Cardiac muscle cell (in vitro differentiated cells and primary cell): Measurements from ENCODE around the gene KRTAP5-2. TPM values are rescaled to one million over a fixed set of nuclear protein-coding genes. Genes with fewer than 3 reads are reported as not detected.
"Not testable (repeated sequence)": the region's sequence is repeated elsewhere in the genome, so short reads cannot be mapped to it uniquely, and the experiment has no call there.

Source experiments
- DNase-seq, 2 donors: peaks; one replicate each; pipeline versions ENCODE4 v3.0.0 to v3.0.0-alpha.2; 2010 to 2017; ENCODE audit warnings: low read depth in 1 of 2, low spot score in 1 of 2
- H3K27ac ChIP-seq: fragments of 200-600 bp; sonication (generic); 2 replicates; pipeline ENCODE4 v1.5.1; 2016
- H3K27me3 ChIP-seq: fragments of 200-600 bp; sonication (generic); 2 replicates; pipeline ENCODE4 v1.6.0; 2016; ENCODE audit warnings: control low read depth
- H3K36me3 ChIP-seq: fragments of 200-600 bp; sonication (generic); 2 replicates; pipeline ENCODE4 v1.5.1; 2016; ENCODE audit warnings: control low read depth
- H3K4me1 ChIP-seq: fragments of 200-600 bp; sonication (generic); 2 replicates; pipeline ENCODE4 v1.8.1; 2017; ENCODE audit warnings: low read depth, mild to moderate bottlenecking, mixed run types
- H3K4me3 ChIP-seq: fragments of 200-600 bp; sonication (generic); 2 replicates; pipeline ENCODE4 v1.5.1; 2016; ENCODE audit warnings: mild to moderate bottlenecking
- H3K9me3 ChIP-seq: fragments of 200-600 bp; sonication (generic); 2 replicates; pipeline ENCODE4 v1.5.1; 2017; ENCODE audit warnings: low read depth, mild to moderate bottlenecking, control low read depth
- polyA plus RNA-seq: library from polyadenylated mRNA; unstranded; fragments of >200 nt; fragmentation: Nextera tagmentation; extraction: Ambion mirVana; gene quantifications from 2 replicates; pipeline ENCODE4 v1.2.1, GENCODE V29; 2016
- total RNA-seq: library from RNA; depleted of rRNA; stranded (reverse); fragments of >200 nt; gene quantifications from 2 replicates; pipeline ENCODE4 v1.2.3, GENCODE V29; 2016
- TF ChIP-seq, protein P1 (sequence below): IDR thresholded peaks from 2 replicates; pipeline ENCODE4 v1.5.1; 2012; ENCODE audit warnings: low read depth, mild to moderate bottlenecking, low read length

The KRTAP5-2 gene, protein sequence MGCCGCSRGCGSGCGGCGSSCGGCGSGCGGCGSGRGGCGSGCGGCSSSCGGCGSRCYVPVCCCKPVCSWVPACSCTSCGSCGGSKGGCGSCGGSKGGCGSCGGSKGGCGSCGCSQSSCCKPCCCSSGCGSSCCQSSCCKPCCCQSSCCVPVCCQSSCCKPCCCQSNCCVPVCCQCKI
- not detected in 2 replicates for total RNA-seq
- polyA plus RNA-seq = not detected in 2 replicates

DNA sequence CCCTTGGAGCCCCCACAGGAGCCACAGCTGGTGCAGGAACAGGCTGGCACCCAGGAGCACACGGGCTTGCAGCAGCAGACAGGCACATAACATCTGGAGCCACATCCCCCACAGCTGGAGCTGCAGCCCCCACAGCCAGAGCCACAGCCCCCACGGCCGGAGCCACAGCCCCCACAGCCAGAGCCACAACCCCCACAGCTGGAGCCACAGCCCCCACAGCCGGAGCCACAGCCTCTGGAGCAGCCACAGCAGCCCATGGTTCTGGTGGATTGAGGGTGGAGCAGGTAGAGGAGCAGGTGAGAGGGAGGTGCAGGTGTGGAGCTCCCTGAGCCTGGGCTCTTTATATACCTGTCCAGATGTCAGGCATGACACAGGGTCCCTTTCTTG is at the start of gene KRTAP5-2:
Gene KRTAP5-2, minus strand, starts transcription at position 301 of the 387 bp plus-strand sequence. Its CDS starts 44 bp downstream, at position 257.
- Histone ChIP-seq H3K9me3 (no peaks in the 10 kb centered on the region), H3K4me1 (no peaks in the 10 kb centered on the region), H3K27me3 (peaks cover 21% of the 10 kb centered on the region), H3K27ac (no peak within 1 kb of the TSS), H3K4me3 (no peak within 1 kb of the TSS), H3K36me3 (no peaks in the 10 kb centered on the region)
- DNase-seq = no peak
- TF ChIP-seq, protein P1, sequence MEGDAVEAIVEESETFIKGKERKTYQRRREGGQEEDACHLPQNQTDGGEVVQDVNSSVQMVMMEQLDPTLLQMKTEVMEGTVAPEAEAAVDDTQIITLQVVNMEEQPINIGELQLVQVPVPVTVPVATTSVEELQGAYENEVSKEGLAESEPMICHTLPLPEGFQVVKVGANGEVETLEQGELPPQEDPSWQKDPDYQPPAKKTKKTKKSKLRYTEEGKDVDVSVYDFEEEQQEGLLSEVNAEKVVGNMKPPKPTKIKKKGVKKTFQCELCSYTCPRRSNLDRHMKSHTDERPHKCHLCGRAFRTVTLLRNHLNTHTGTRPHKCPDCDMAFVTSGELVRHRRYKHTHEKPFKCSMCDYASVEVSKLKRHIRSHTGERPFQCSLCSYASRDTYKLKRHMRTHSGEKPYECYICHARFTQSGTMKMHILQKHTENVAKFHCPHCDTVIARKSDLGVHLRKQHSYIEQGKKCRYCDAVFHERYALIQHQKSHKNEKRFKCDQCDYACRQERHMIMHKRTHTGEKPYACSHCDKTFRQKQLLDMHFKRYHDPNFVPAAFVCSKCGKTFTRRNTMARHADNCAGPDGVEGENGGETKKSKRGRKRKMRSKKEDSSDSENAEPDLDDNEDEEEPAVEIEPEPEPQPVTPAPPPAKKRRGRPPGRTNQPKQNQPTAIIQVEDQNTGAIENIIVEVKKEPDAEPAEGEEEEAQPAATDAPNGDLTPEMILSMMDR = no peak

DNA sequence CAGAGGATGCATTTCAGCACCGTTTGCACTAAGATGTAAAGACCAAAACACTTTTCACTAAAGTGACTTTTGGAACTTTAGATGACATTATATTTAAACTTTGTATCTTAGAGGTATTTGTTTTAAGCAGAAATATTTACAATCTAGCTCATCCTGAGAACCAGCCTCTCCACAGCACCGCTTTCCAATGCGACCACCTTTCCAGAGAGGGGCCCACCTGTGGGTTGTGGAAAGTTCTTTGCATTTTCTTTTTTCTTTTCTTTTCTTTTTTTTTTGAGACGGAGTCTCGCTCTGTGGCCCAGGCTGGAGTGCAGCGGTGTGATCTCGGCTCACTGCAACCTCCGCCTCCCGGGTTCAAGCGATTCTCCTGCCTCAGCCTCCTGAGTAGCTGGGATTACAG is 48.4 kb upstream of the KRTAP5-2 start:
- H3K27ac ChIP-seq, H3K36me3 ChIP-seq, H3K4me3 ChIP-seq, H3K9me3 ChIP-seq, H3K27me3 ChIP-seq, DNase-seq, H3K4me1 ChIP-seq: not testable (repeated sequence)

DNA sequence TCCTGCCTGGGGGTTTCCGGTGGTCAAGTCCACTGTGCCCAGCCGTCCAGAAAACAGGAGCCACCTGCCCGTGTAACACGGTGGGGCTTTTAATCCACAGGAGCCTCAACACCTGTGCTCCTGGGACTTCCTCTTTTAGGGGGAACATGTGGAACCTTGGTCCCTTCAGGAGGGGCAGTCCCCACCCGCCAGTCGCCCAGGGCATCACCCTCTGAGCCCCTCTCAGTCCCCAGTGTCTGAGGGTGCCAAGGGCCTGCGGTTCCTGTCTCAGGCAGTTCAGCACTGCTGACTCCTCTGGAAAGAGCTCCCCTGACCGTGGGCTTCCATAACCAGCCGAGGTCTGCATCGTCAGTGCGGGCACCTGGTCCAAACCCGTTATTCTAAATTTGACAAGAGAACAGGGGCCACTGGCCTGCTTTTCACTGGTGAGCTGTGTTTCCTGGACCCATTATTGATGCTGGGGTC is 47.3 kb upstream of the KRTAP5-2 start:
- no peak overlapping the region for H3K27ac ChIP-seq
- H3K4me3 ChIP-seq = no peak overlapping the region
- no peaks in the 10 kb centered on the region for H3K9me3 ChIP-seq
- H3K36me3 ChIP-seq = no peaks in the 10 kb centered on the region
- no peak for DNase-seq
- H3K4me1 ChIP-seq = no peaks in the 10 kb centered on the region
- TF ChIP-seq, protein P1 = no peak
- no peaks in the 10 kb centered on the region for H3K27me3 ChIP-seq

DNA sequence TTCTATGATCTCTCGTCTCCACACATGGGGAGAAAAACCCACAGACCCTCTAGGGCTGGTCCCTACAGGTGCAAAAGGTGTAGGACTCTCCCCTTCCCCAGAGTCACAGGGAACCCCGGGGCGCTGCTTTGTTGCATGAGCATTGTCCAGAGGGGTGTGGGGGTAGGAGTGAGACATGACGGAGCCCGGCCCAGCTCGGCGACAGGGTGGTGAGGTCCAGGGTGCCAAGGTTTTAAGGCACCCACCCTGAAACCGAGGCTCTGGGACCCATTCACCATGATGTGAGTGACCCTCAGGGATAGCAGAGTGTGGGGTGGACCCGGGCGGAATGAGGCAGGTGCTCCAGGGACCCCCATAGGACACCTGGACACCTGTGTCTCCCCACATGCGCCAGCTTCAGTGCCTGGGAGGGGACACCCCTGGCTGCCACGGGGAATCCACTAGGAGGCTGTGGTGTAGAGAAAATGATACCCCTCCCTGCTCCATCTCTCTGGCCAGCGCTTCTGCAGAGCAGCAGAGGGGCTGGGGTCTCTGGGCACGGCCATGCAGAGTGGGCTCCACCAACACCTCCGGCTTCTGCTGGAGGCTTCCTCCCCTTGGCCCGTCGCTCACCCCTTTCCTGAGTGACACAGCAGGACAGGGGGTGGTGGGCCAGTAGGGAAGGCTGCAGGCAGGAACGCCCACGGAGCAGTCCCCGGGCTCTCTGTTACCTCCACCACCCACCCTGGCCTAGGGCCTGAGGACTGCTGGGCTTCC is 46.7 kb upstream of the KRTAP5-2 start:
- TF ChIP-seq, protein P1 = no peak
- DNase-seq = no peak
- Histone ChIP-seq H3K36me3 (no peaks in the 10 kb centered on the region), H3K4me1 (no peaks in the 10 kb centered on the region), H3K27ac (no peak overlapping the region), H3K4me3 (no peak overlapping the region), H3K9me3 (no peaks in the 10 kb centered on the region), H3K27me3 (no peaks in the 10 kb centered on the region)

DNA sequence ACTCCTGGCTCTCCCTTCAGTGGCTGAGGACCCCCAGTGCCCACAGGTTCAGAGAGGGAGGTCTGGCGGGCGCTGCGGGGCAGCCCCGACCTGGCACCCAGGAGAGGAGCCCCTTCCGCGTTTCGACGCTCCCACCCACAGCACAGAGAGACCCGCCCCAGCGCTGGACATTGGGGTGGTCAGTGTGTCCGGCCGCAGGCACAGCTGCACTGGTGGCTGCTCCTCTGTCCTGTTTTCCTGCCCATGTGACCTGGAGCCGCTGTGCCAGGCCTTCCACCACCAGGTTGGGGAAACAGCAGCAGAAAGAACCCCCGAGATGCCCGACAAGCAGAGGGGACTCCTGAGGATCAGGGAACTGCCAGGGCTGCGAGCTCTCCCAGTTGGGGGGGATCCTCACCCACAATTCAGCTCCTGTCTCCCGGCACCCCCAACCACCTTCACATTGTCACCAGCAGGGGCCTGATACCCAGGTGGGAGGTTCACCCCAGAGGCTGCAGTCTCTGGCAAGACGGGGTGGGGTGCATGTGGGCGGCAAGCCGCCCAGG is 45.1 kb upstream of the KRTAP5-2 start:
- H3K4me1 ChIP-seq = no peaks in the 10 kb centered on the region
- H3K9me3 ChIP-seq = no peaks in the 10 kb centered on the region
- TF ChIP-seq, protein P1 = no peak
- no peaks in the 10 kb centered on the region for H3K36me3 ChIP-seq
- no peak overlapping the region for H3K4me3 ChIP-seq
- DNase-seq = no peak
- no peak overlapping the region for H3K27ac ChIP-seq
- no peaks in the 10 kb centered on the region for H3K27me3 ChIP-seq
